OCI-LY1 (cell line): ENCODE data around the gene GABBR2.

ENCODE experiments used
- H2AFZ ChIP-seq: fragments of 200-600 bp; sonication (generic), shearing (Covaris generic); 2 replicates; pipeline ENCODE4 v1.6.0; 2014; ENCODE audit warnings: antibody characterized with exemption, mild to moderate bottlenecking, low read length
- H3F3A ChIP-seq: fragments of 200-600 bp; sonication (generic), shearing (Covaris generic); 2 replicates; pipeline ENCODE4 v1.6.0; 2014; ENCODE audit warnings: mild to moderate bottlenecking, antibody characterized with exemption, low read length, moderate library complexity; ENCODE audit not compliant: insufficient read depth
- H3K27ac ChIP-seq: fragments of 200-600 bp; sonication (generic); 2 replicates; pipeline ENCODE4 v1.5.1; 2014; ENCODE audit warnings: low read length, mixed run types, mild to moderate bottlenecking, low read depth; ENCODE audit not compliant: poor library complexity, severe bottlenecking
- H3K27me3 ChIP-seq: fragments of 200-600 bp; sonication (generic); 2 replicates; pipeline ENCODE4 v1.6.0; 2014; ENCODE audit warnings: antibody characterized with exemption, mild to moderate bottlenecking, low read length, moderate library complexity; ENCODE audit not compliant: insufficient read depth
- H3K36me3 ChIP-seq: fragments of 200-600 bp; sonication (generic); 2 replicates; pipeline ENCODE4 v1.6.1; 2014; ENCODE audit warnings: mild to moderate bottlenecking, antibody characterized with exemption, low read length, moderate library complexity, mixed read lengths; ENCODE audit not compliant: insufficient read depth
- H3K4me1 ChIP-seq: fragments of 200-600 bp; sonication (generic); 2 replicates; pipeline ENCODE4 v1.5.1; 2014; ENCODE audit warnings: mild to moderate bottlenecking, low read length, moderate library complexity; ENCODE audit not compliant: insufficient read depth, severe bottlenecking
- H3K4me2 ChIP-seq: fragments of 200-600 bp; sonication (generic), shearing (Covaris generic); 2 replicates; pipeline ENCODE4 v1.6.1; 2014; ENCODE audit warnings: low read length
- H3K4me3 ChIP-seq: fragments of 200-600 bp; sonication (generic); 2 replicates; pipeline ENCODE4 v1.5.1; 2014; ENCODE audit warnings: low read length, low read depth, mild to moderate bottlenecking, mixed read lengths; ENCODE audit not compliant: poor library complexity, severe bottlenecking
- H3K79me2 ChIP-seq: fragments of 200-600 bp; shearing (Covaris generic); 2 replicates; pipeline ENCODE4 v1.6.1; 2016; ENCODE audit warnings: mixed run types, low read length, mixed read lengths; ENCODE audit not compliant: insufficient read depth
- H3K9ac ChIP-seq: fragments of 200-600 bp; sonication (generic), shearing (Covaris generic); 2 replicates; pipeline ENCODE4 v1.6.1; 2014; ENCODE audit warnings: mild to moderate bottlenecking, low read length, mixed read lengths
- H3K9me2 ChIP-seq: fragments of 200-600 bp; sonication (generic), shearing (Covaris generic); 2 replicates; pipeline ENCODE4 v1.6.1; 2014; ENCODE audit warnings: low read depth, mild to moderate bottlenecking, low read length, mixed read lengths
- H3K9me3 ChIP-seq: fragments of 200-600 bp; shearing (Covaris generic); 2 replicates; pipeline ENCODE4 v1.6.1; 2014; ENCODE audit warnings: low read length, mixed read lengths
- H4K20me1 ChIP-seq: fragments of 200-600 bp; sonication (generic), shearing (Covaris generic); 2 replicates; pipeline ENCODE4 v1.6.0; 2016; ENCODE audit warnings: mild to moderate bottlenecking, low read length; ENCODE audit not compliant: insufficient read depth
- CTCF ChIP-seq: fragments of 200-600 bp; sonication (generic), shearing (Covaris generic); IDR thresholded peaks from 2 replicates; pipeline ENCODE4 v1.5.1; 2017; ENCODE audit warnings: mild to moderate bottlenecking, antibody characterized with exemption, low read length, moderate library complexity, mixed read lengths
- EZH2 ChIP-seq: fragments of 200-600 bp; sonication (generic), shearing (Covaris generic); IDR thresholded peaks from 2 replicates; pipeline ENCODE4 v1.8.0; 2017; ENCODE audit warnings: borderline replicate concordance, mixed run types, mild to moderate bottlenecking, antibody characterized with exemption, low read length, moderate library complexity, mixed read lengths

The GABBR2 gene

GRCh38 chr9:98323051-98323830, 385.5 kb downstream of the GABBR2 start:
- no peak overlapping the region for H3K27ac ChIP-seq
- H3K36me3 ChIP-seq, result no peaks in the 10 kb centered on the region
- H3K9me3 ChIP-seq, result no peaks in the 10 kb centered on the region
- TF ChIP-seq CTCF (no peak), EZH2 (no peak)
- no peak overlapping the region for H3K9ac ChIP-seq
- H3F3A ChIP-seq, result no peaks in the 10 kb centered on the region
- no peaks in the 10 kb centered on the region; the same call in 1 of the 2 replicates for H3K27me3 ChIP-seq
- H2AFZ ChIP-seq, result no peak overlapping the region
- no peaks in the 10 kb centered on the region for H3K79me2 ChIP-seq
- no peak overlapping the region for H3K4me2 ChIP-seq
- no peak overlapping the region for H3K4me3 ChIP-seq
- no peaks in the 10 kb centered on the region for H3K4me1 ChIP-seq
- no peaks in the 10 kb centered on the region for H4K20me1 ChIP-seq
- H3K9me2 ChIP-seq, result no peaks in the 10 kb centered on the region

- no peaks in the 10 kb centered on the region for H3K36me3 ChIP-seq
- no peaks in the 10 kb centered on the region for H3K9me3 ChIP-seq
- H3K79me2 ChIP-seq, result no peaks in the 10 kb centered on the region
- H3K4me3 ChIP-seq, result no peak overlapping the region
- H3K4me1 ChIP-seq, result no peaks in the 10 kb centered on the region
- H3K9ac ChIP-seq, result no peak overlapping the region
- no peaks in the 10 kb centered on the region for H4K20me1 ChIP-seq
- H3K27ac ChIP-seq, result no peak overlapping the region
- no peaks in the 10 kb centered on the region for H3K9me2 ChIP-seq
- TF ChIP-seq CTCF, result no peak
- no peak for TF ChIP-seq EZH2
- no peaks in the 10 kb centered on the region; the same call in 1 of the 2 replicates for H3K27me3 ChIP-seq
- H3F3A ChIP-seq, result no peaks in the 10 kb centered on the region
- no peak overlapping the region for H2AFZ ChIP-seq
- no peak overlapping the region for H3K4me2 ChIP-seq
Observed at GRCh38 chr9:98321269-98321668, 387.5 kb downstream of the GABBR2 start.

GRCh38 chr9:98318834-98319478, 389.8 kb downstream of the GABBR2 start:
- no peak for TF ChIP-seq EZH2
- Histone ChIP-seq H3K27me3 (no peaks in the 10 kb centered on the region), H3K4me3 (no peak overlapping the region), H3K9ac (no peak overlapping the region), H2AFZ (no peak overlapping the region), H3K27ac (no peak overlapping the region), H3K4me1 (no peaks in the 10 kb centered on the region), H4K20me1 (no peaks in the 10 kb centered on the region), H3K9me3 (no peaks in the 10 kb centered on the region), H3K9me2 (no peaks in the 10 kb centered on the region), H3K79me2 (no peaks in the 10 kb centered on the region), H3K4me2 (no peak overlapping the region), H3K36me3 (no peaks in the 10 kb centered on the region), H3F3A (no peaks in the 10 kb centered on the region)
